GM19468 (cell line): ENCODE results near the gene IGSF8.
A peak's percentile ranks its signal among the peaks of the same experiment; 100 is the strongest.

Experiments
- ATAC-seq: cut with Tn5 transposase; IDR thresholded peaks from one replicate; pipeline ENCODE4 v1.9.1; 2021; ENCODE audit warnings: mild to moderate bottlenecking, moderate library complexity, moderate number of reproducible peaks; ENCODE audit not compliant: unreplicated experiment; ENCODE audit errors: extremely low read depth

Gene IGSF8

GRCh38 chr1:160097911-160098851 lies at the start of gene IGSF8:
Gene IGSF8 (minus strand): TSS chr1:160098619. CDS start chr1:160098472, 147 bp downstream.
- ATAC-seq, result peak; percentile 22

- no peak for ATAC-seq
These were observed 49.7 kb upstream of the IGSF8 start for GRCh38 chr1:160148121-160148520.

GRCh38 chr1:160146107-160146506 lies 47.7 kb upstream of the IGSF8 start:
- no peak for ATAC-seq

DNA sequence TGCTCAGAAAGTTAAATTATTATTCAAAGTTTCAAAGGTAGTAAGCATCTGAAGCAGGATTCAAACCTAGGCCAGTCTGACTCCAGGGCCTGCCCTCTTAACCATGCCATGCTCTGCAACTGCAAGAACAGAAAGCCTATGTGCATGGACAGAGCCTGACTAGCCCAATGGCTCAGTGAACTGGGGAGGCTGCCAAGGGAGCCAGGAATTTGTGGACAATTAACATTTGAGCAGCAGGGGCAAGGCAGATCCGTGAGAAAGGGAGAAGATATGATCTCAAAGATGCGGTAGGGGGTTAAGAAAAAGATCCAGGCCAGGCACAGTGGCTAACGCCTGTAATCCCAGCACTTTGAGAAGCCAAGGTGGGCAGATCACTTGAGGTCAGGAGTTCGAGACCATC lies 46.5 kb upstream of the IGSF8 start:
- no peak for ATAC-seq

GRCh38 chr1:160143695-160144094 lies 45.3 kb upstream of the IGSF8 start:
- ATAC-seq, result no peak

DNA sequence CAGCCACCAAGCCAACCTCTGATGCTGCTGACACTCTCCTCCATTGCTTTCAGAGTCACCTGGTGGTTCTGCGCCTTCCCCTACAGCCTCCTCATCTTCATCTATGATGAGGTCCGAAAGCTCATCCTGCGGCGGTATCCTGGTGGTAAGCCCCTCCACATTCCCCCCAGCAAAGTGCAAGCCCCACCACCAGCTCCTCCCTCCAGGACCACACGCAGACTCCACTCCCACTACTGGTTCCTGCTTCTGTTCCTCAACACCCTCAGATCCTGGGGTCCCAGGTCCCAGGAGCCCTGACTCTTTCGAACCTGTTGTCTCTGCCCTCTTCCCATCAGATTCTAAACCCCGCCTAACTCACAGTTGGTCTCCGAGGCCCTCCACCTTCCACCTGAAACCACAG lies 41.4 kb upstream of the IGSF8 start:
- ATAC-seq, result no peak

DNA sequence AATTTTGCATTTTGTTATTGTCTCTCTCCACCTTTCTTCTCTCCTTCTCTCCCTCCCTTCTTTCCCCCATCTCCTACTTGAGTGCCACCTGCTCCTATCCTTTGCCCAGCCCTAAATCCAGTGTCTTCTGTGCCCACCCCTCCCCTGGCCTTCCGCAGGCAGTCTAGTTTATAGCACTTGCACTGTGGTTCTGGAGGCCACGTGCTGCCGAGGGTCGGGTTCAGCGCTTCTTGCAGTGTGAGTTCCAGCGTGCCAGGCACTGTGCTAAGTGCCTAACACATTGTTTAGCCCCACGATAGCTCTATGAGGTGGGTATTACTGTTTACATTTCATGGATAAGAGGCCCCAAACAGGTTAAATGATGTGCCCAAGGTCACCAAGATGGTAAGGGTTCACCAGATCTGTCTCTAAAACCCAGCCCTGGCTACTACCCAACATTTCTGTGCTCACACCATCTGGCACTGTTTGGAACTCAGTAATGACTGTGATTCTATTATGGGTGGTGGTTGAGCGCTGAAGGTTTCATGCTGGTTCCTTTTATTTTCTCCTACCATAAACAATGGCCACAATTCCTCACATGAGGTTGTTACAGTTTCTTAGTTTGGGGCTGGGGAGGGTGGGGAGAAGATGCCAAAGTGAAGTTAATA lies 38.9 kb upstream of the IGSF8 start:
- no peak for ATAC-seq

DNA sequence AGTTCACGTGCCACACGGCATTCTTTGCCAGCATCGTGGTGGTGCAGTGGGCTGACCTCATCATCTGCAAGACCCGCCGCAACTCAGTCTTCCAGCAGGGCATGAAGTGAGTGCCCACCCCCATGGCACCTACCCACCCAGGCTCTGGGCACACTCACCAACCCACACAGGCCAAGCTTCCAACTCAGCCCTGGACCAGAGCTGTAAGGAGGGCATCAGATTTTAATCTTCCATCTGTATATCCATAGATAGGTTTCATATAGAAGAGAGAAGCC lies 38.4 kb upstream of the IGSF8 start:
- ATAC-seq, result no peak

GRCh38 chr1:160136121-160136925 lies 37.9 kb upstream of the IGSF8 start:
- no peak for ATAC-seq

GRCh38 chr1:160134791-160135572 lies 36.6 kb upstream of the IGSF8 start:
- ATAC-seq, result no peak

- no peak for ATAC-seq
These were observed 35.8 kb upstream of the IGSF8 start for GRCh38 chr1:160133990-160134770.

DNA sequence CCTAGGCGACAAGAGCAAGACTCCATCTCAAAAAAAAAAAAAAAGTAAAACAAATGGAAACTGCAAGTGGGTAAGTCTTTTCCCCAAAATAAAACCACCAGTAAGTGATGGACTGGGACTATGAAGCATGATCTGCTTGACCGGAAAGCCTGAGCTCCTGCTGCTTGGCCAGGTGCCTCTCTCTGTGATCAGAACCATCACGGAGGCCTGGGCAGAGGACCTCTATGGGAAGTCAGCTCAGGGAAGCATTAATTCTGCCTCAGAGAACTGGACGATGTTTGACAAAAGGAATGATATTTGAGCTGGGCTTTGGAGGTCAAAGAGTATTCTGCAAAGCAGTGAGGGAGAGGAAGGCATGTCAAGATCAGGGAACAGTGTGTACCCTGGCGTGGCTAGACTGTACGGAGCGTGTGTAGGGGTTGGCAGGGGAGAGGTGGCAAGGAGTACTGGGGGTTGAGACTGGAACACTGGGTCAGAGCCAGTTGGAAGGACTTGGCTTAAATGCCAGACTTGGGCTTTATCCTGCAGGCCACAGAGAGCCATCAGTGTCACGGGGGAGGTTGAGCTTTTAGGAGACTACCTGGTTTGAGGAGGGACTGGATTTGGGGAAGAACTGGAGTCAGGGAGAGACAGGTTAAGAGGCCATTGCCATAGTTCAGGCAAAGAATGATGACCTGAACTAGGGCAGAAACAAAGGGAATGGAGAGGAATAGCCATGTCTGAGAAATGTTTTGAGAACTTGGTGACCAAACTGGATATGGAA lies 33.6 kb upstream of the IGSF8 start:
- no peak for ATAC-seq

GRCh38 chr1:160130939-160131338 lies 32.5 kb upstream of the IGSF8 start:
- ATAC-seq, result no peak

DNA sequence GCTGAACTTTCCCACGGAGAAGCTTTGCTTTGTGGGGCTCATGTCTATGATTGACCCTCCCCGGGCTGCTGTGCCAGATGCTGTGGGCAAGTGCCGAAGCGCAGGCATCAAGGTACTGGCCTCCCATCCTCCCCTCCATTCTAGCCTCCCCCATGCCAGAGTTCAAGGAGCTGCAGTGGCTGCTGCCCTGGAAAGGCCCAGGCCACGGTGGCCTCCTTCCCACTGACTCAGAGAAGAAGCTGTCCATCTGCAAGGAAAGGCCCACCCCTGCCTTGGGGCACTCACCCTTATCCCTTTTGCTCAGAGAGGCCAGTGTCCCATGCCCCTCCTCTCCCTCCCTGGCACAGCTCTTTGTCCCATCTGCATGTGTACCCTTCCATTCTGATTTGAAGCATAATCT lies 32.1 kb upstream of the IGSF8 start:
- no peak for ATAC-seq

- ATAC-seq, result no peak
These were observed 31.5 kb upstream of the IGSF8 start for GRCh38 chr1:160129966-160130365.

DNA sequence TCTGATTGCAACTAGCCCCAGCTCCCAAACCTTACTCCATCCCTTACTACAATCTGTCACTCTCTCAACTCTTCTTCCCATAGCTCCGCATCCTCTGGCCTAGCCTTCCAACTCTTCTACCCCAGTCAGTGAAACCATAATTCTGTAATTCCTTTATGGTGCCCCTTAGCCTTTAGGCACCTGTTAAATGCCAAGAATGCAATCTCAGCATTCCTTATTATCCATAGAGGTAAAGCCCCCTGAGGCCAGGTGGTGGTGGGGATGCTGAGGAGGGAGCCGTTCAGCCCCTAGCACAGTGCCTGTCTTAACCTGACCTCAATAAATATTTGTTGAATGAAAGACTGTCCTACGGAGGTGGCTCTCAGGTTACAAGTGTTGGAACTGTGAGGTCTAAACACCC lies 31.1 kb upstream of the IGSF8 start:
- no peak for ATAC-seq

DNA sequence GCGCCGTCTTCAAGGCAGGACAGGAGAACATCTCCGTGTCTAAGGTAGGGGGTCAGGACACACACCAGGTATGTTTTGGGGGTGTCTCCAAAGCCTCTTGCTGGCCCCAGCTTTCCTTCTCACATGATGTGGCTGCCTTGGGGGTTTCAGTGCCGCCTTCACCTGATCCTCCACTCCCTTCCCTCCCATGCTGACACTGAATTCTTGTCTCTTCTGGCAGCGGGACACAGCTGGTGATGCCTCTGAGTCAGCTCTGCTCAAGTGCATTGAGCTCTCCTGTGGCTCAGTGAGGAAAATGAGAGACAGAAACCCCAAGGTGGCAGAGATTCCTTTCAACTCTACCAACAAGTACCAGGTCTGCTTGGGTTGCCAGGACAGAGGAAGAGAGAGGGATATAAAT lies 30.6 kb upstream of the IGSF8 start:
- no peak for ATAC-seq

GRCh38 chr1:160128636-160129035 lies 30.2 kb upstream of the IGSF8 start:
- no peak for ATAC-seq
